GM12878 (cell line): Measurements from ENCODE around the gene SOX12. TPM values are rescaled to one million over a fixed set of nuclear protein-coding genes. Genes with fewer than 3 reads are reported as not detected.

Source experiments
- ATAC-seq: fragments of 200-7000 bp; cut with Tn5 transposase; 3 replicates; pipeline ENCODE4 v1.9.1; 2020; ENCODE audit warnings: mild to moderate bottlenecking, moderate library complexity
- BruUV-seq: library from RNA; stranded (reverse); fragments of 400-500 nt; replicated peaks from 2 replicates; lab custom pipeline; 2021; lab: Mats Ljungman, UMichigan
- CTCF ChIA-PET: fragments of 300-600 bp; sonication (Branson Sonifier 250); formaldehyde crosslinking; extraction: SDS; loops from one replicate; lab custom pipeline; 2021; ENCODE audit warnings: inconsistent platforms; lab: Yijun Ruan, JAX
- POLR2A ChIA-PET: fragments of 350-600 bp; formaldehyde crosslinking; extraction: SDS; loops from one replicate; lab custom pipeline; 2021; ENCODE audit warnings: inconsistent platforms; lab: Charles Lee
- RAD21 ChIA-PET: fragments of 300-600 bp; sonication (Branson Sonifier 250); formaldehyde crosslinking; loops from one replicate; lab custom pipeline; 2023; ENCODE audit warnings: antibody characterized with exemption; ENCODE audit not compliant: unreplicated experiment; lab: Charles Lee
- SMC1A ChIA-PET: fragments of 300-600 bp; sonication (Branson Sonifier 250); formaldehyde crosslinking; loops from one replicate; lab custom pipeline; 2023; ENCODE audit not compliant: unreplicated experiment, uncharacterized antibody; lab: Charles Lee
- DNase-seq: peaks from one replicate; pipeline ENCODE4 v3.0.0-alpha.2; 2011; ENCODE audit warnings: low read depth, low spot score
- FAIRE-seq: peaks from 3 replicates; lab custom pipeline; 2011; peaks lifted over from hg19 to GRCh38; lab: Jason Lieb, UNC
- H2AFZ ChIP-seq: 2 replicates; pipeline ENCODE4 v1.6.0; 2011; ENCODE audit warnings: low read depth, low read length, control low read depth; ENCODE audit not compliant: control insufficient read depth
- H3K27ac ChIP-seq: 2 replicates; pipeline ENCODE4 v1.5.1; 2011; ENCODE audit warnings: control low read depth; ENCODE audit not compliant: control insufficient read depth, insufficient read depth
- H3K27me3 ChIP-seq, 2 experiments: replicated peaks in 1 of 2; 2 replicates each; pipeline versions ENCODE4 v1.6.0 to v1.6.1; 2011; ENCODE audit warnings: low read length in 1 of 2; ENCODE audit not compliant: control insufficient read depth in 2 of 2, insufficient read depth in 2 of 2
- H3K36me3 ChIP-seq, 2 experiments: 2 replicates each; pipeline ENCODE4 v1.5.1; 2011; ENCODE audit warnings: low read length in 1 of 2; ENCODE audit not compliant: control insufficient read depth in 2 of 2, insufficient read depth in 2 of 2
- H3K4me1 ChIP-seq: 2 replicates; pipeline ENCODE4 v1.6.1; 2011; ENCODE audit warnings: mild to moderate bottlenecking, low read length, moderate library complexity, mixed read lengths; ENCODE audit not compliant: control insufficient read depth, insufficient read depth
- H3K4me2 ChIP-seq: 2 replicates; pipeline ENCODE4 v1.6.0; 2011; ENCODE audit warnings: control low read depth; ENCODE audit not compliant: control insufficient read depth, insufficient read depth
- H3K4me3 ChIP-seq: fragments of 200-600 bp; sonication (generic); 2 replicates; pipeline ENCODE4 v1.5.1; 2016
- H3K79me2 ChIP-seq: 2 replicates; pipeline ENCODE4 v1.6.0; 2011; ENCODE audit warnings: low read length; ENCODE audit not compliant: control insufficient read depth, insufficient read depth
- H3K9ac ChIP-seq: 2 replicates; pipeline ENCODE4 v1.8.0; 2011; ENCODE audit warnings: low read length, control low read depth, mixed read lengths; ENCODE audit not compliant: control insufficient read depth, insufficient read depth
- H3K9me3 ChIP-seq: replicated peaks from 3 replicates; pipeline ENCODE4 v1.5.1; 2011; ENCODE audit warnings: mild to moderate bottlenecking, low read length; ENCODE audit not compliant: control insufficient read depth, insufficient read depth
- H4K20me1 ChIP-seq: 2 replicates; pipeline ENCODE4 v1.6.0; 2011; ENCODE audit not compliant: control insufficient read depth, insufficient read depth
- ASH2L ChIP-seq: fragments of 300-600, 200-600 bp; sonication (generic); IDR thresholded peaks from 2 replicates; pipeline ENCODE4 v1.6.1; 2017; ENCODE audit warnings: low read depth, mild to moderate bottlenecking, borderline replicate concordance
- BMI1 ChIP-seq: fragments of 450-650 bp; IDR thresholded peaks from 2 replicates; pipeline ENCODE4 v1.6.1; 2016; ENCODE audit warnings: mild to moderate bottlenecking, moderate library complexity, borderline replicate concordance
- CBX5 ChIP-seq: sonication (generic); IDR thresholded peaks from 2 replicates; pipeline ENCODE4 v1.6.1; 2016; ENCODE audit warnings: low read depth, moderate library complexity, mild to moderate bottlenecking, inconsistent platforms
- EED ChIP-seq: sonication (generic); IDR thresholded peaks from 2 replicates; pipeline ENCODE4 v1.6.1; 2016; ENCODE audit warnings: antibody characterized with exemption, low read depth
- HDGF ChIP-seq: fragments of 450-650 bp; IDR thresholded peaks from 2 replicates; pipeline ENCODE4 v1.6.1; 2016; ENCODE audit warnings: antibody characterized with exemption
- KLF5 ChIP-seq: fragments of 450-650 bp; IDR thresholded peaks from 2 replicates; pipeline ENCODE4 v1.6.1; 2014; ENCODE audit warnings: mild to moderate bottlenecking; ENCODE audit not compliant: partially characterized antibody
- POLR2A ChIP-seq: IDR thresholded peaks from 2 replicates; pipeline ENCODE4 v1.6.1; 2011; ENCODE audit warnings: low read depth, mild to moderate bottlenecking, low read length
- SIX5 ChIP-seq: IDR thresholded peaks from 2 replicates; pipeline ENCODE4 v1.6.1; 2011; ENCODE audit warnings: mild to moderate bottlenecking, low read depth, low read length, moderate library complexity; ENCODE audit not compliant: severe bottlenecking
- SMARCA5 ChIP-seq: fragments of 450-650 bp; IDR thresholded peaks from 2 replicates; pipeline ENCODE4 v1.6.1; 2017; ENCODE audit warnings: mild to moderate bottlenecking
- SP1 ChIP-seq: IDR thresholded peaks from one replicate; pipeline ENCODE4 v1.6.1; 2011; ENCODE audit warnings: low read depth, low read length
- STAT1 ChIP-seq: fragments of 450-650 bp; conservative IDR thresholded peaks from 2 replicates; pipeline ENCODE4 v1.6.1; 2014; ENCODE audit warnings: antibody characterized with exemption, mild to moderate bottlenecking
- WGBS: methylation state at CpG from one replicate; pipeline ENCODE4 v1.1.6; 2016; ENCODE audit warnings: low lambda C conversion rate; ENCODE audit not compliant: insufficient replicate concordance, insufficient coverage; ENCODE audit errors: missing lambda C conversion rate; 5-methylcytosine and 5-hydroxymethylcytosine counted together
- in situ Hi-C: fragments of 300-500 bp; cut with MboI; formaldehyde crosslinking; loops from 9 replicates; pipeline ENCODE4 v1.14.3; 2018; ENCODE audit warnings: mixed read lengths
- intact Hi-C: fragments of 100-400 bp; cut with micrococcal nuclease; formaldehyde crosslinking; loops from one replicate; pipeline ENCODE4 v1.14.2; 2022; ENCODE audit not compliant: unreplicated experiment
- polyA plus RNA-seq, 11 experiments: library from polyadenylated mRNA; depleted of rRNA in 4 of 11; unstranded in 6 of 11; stranded (reverse) in 5 of 11; fragments of >200 nt; fragmentation: Nextera tagmentation in 4 of 11; fragmentation: Illumina TruSeq in 1 of 11; extraction: Ambion mirVana in 4 of 11; extraction: Trizol in 1 of 11; gene quantifications; 1 replicate in 1 of 11; 2 replicates in 10 of 11; pipeline versions ENCODE4 v1.2.1 to v1.2.3, GENCODE V29; 2011 to 2016; ENCODE audit warnings: inconsistent platforms in 2 of 11, missing spikeins in 2 of 11, low read depth in 1 of 11
- total RNA-seq, 4 experiments: library from RNA; depleted of rRNA in 3 of 4; stranded (reverse); fragments of >200 nt in 3 of 4; fragmentation: Illumina TruSeq in 1 of 4; extraction: Trizol in 1 of 4; gene quantifications; 2 replicates each; pipeline versions ENCODE4 v1.2.1 to v1.2.3, GENCODE V29; 2013 to 2021
- TF ChIP-seq, protein P1 (sequence below): fragments of 450-650 bp; formaldehyde crosslinking; IDR thresholded peaks from 2 replicates; pipeline ENCODE4 v1.4.0; 2022; ENCODE audit warnings: mild to moderate bottlenecking, moderate library complexity

Gene SOX12
- total and polyA plus RNA-seq, 10 of the 15 experiments (the other 5 are each of a cell fraction or from before 2014, with no cell fraction given) = 0.50 to 17.9 (median 1.4) TPM

DNA sequence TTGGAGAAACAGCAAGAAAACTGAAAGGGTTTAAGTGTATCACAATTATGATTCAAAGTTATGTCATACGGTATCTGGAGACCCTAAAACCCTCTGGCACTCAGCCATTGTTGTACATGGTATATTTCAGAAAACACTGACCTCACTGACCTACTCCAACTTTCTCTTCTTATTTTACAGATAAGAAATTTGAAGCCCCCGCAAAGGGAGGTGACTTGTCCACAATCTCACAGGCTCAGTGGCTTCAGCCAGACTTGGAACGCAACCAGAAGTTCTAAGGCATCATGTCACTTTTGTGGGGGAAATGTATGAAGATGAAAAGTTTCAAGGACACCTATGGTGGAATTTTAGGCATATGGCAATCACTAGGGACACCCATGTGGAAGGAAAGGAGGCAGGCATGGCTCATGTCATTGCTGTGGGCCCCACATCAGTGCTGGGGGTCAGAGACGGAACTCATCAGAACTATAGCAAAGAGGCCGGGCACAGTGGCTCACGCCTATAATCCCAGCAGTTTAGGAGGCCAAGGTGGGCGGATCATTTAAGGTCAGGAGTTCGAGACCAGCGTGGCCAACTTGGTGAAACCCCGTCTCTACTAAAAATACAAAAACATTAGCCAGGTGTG is 50.0 kb downstream of the SOX12 start:
- in situ Hi-C loops = no loop called here
- intact Hi-C loops = no loop called here
- H2AFZ ChIP-seq = no peak overlapping the region
- RAD21 ChIA-PET = no interaction called here
- H3K79me2 ChIP-seq = no peaks in the 10 kb centered on the region; the same call in 1 of the 2 replicates
- no peak for ATAC-seq
- FAIRE-seq = no peak
- SMC1A ChIA-PET = interaction anchor here (0.7 kb wide), 1 partner anchor 13 kb away, joined by 3 read pairs; no protein-coding TSS in a partner anchor
- no TSS peak for BruUV-seq
- no peak overlapping the region for H3K9ac ChIP-seq
- no peaks in the 10 kb centered on the region for H4K20me1 ChIP-seq
- H3K4me2 ChIP-seq = no peak overlapping the region
- H3K27me3 ChIP-seq = no peaks in the 10 kb centered on the region
- WGBS = 72% methylated on average over 10 of the region's 10 CpGs
- H3K36me3 ChIP-seq = no peaks in the 10 kb centered on the region
- no peak overlapping the region for H3K27ac ChIP-seq
- no peak for DNase-seq
- TF ChIP-seq SIX5 (no peak), POLR2A (no peak), STAT1 (no peak), SP1 (no peak), HDGF (no peak), ASH2L (no peak)
- TF ChIP-seq, all 136 proteins: peak for 0
- no peak overlapping the region for H3K4me3 ChIP-seq
- peaks cover 12% of the 10 kb centered on the region for H3K4me1 ChIP-seq
- H3K9me3 ChIP-seq = no peaks in the 10 kb centered on the region
- POLR2A ChIA-PET = no interaction called here
- CTCF ChIA-PET = no interaction called here

- ChIA-PET CTCF (no interaction called here), SMC1A (no interaction called here), POLR2A (no interaction called here), RAD21 (no interaction called here)
- H3K9ac ChIP-seq = no peak overlapping the region
- intact Hi-C loops (no loop called here), in situ Hi-C loops (no loop called here)
- no peak for TF ChIP-seq EED
- no peak for TF ChIP-seq SMARCA5
- no peak for TF ChIP-seq CBX5
- no peak for TF ChIP-seq KLF5
- no peak for TF ChIP-seq BMI1
- TF ChIP-seq, protein P1, sequence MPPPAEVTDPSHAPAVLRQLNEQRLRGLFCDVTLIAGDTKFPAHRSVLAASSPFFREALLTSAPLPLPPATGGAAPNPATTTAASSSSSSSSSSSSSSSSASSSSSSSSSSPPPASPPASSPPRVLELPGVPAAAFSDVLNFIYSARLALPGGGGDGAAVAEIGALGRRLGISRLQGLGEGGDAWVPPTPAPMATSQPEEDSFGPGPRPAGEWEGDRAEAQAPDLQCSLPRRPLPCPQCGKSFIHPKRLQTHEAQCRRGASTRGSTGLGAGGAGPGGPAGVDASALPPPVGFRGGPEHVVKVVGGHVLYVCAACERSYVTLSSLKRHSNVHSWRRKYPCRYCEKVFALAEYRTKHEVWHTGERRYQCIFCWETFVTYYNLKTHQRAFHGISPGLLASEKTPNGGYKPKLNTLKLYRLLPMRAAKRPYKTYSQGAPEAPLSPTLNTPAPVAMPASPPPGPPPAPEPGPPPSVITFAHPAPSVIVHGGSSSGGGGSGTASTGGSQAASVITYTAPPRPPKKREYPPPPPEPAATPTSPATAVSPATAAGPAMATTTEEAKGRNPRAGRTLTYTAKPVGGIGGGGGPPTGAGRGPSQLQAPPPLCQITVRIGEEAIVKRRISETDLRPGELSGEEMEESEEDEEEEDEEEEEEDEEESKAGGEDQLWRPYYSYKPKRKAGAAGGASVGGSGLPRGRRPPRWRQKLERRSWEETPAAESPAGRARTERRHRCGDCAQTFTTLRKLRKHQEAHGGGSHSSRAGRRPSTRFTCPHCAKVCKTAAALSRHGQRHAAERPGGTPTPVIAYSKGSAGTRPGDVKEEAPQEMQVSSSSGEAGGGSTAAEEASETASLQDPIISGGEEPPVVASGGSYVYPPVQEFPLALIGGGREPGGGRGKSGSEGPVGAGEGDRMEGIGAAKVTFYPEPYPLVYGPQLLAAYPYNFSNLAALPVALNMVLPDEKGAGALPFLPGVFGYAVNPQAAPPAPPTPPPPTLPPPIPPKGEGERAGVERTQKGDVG (CRISPR knock-in tag) = no peak
- BruUV-seq = no TSS peak
- H3K27me3 ChIP-seq = no peaks in the 10 kb centered on the region
- H3K79me2 ChIP-seq = no peaks in the 10 kb centered on the region; the same call in 1 of the 2 replicates
- H3K4me2 ChIP-seq = no peak overlapping the region
- no peak overlapping the region for H3K27ac ChIP-seq
- H3K4me1 ChIP-seq = peaks cover 12% of the 10 kb centered on the region
- WGBS = 0% methylated on average over 2 of the region's 2 CpGs
- no peaks in the 10 kb centered on the region for H3K36me3 ChIP-seq
- H4K20me1 ChIP-seq = no peaks in the 10 kb centered on the region
- DNase-seq (no peak), ATAC-seq (no peak), FAIRE-seq (no peak)
- H2AFZ ChIP-seq = no peak overlapping the region
- no peak overlapping the region for H3K4me3 ChIP-seq
- H3K9me3 ChIP-seq = no peaks in the 10 kb centered on the region
Observed at GRCh38 chr20:376089-376488, 50.7 kb downstream of the SOX12 start.
